T-helper 9 cell (primary cell): ENCODE measurements around the gene SLCO4A1.

Source experiments
- DNase-seq: peaks from one replicate; pipeline ENCODE4 v3.0.0-alpha.2; 2020

The SLCO4A1 gene

GRCh38 chr20:62653373-62653772 lies 11.1 kb downstream of the SLCO4A1 start:
- DNase-seq: no peak

DNA sequence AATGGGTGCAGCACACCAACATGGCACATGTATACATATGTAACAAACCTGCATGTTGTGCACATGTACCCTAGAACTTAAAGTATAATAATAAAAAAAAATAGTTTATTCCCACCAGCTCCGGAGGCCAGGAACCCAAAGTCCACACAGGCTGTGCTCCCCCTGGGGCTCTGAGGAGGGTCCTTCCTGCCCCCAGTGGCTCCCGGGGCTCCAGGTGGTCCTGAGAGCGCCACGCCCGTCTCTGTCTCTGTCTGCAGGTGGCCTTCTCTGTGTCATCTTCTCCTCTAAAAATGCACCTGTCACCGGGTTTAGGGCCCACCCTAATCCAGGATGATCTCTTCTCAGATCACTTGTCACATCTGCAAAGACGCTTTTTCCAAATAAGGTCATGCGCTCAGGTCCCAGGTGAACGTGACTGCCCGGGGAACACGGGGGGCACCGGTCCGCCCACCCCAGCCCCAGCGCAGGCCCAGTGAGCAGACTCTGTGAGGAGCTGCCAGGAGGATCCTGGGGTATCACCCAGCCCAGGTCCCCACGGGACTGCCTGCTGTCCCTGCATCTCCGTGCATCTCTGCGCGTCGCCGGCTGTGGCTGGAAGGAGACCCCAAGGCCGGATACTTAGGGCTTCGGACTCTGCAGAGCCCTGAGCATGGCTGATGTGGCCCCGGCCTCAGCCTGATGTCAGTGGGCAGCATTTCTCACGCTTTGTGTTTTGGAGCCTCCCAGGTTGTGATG lies 11.8 kb downstream of the SLCO4A1 start:
- no peak for DNase-seq

DNA sequence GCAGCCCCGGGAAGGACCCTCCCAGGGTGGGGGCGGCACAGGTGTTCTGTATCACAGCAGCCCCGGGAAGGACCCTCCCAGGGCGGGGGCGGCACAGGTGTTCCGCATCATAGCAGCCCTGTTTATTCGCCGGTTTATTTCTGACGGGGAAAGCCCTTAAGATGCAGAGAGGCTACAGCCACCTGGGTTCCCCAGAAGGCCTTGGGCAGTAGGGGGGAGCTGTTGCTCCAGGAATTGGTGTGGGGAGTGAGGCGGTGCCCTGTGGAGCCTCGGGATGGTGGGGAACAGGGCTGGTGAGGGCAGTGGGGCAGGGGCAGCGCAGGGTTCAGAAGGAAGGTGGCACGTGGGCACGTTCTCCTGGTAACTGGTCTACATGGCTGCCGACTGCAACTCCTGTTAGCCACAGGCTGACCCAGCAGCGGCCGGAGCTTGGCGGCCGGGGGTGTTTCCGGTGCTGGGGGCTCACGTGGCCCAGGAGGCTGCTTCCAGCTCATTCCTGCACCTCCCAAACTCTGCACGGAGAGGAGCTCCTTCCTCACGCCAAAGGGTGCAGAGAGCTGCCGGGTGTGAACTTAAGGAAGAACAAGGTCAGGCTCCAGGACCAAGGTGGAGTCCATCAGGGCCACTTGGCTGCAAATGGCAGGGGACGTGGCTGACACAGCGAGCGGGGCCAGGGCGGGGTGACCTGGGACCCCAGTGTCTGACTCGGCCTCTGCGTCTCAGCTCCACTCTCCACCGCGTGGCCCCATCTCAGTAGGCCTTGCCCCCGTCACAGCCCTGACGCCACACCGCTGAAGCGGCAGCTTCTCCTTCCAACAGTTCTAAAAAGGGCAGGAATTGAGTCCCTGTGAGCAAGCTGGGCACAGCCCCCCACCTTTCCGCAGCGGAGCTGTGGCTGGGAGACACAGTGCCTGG lies 13.2 kb downstream of the SLCO4A1 start:
- DNase-seq: no peak

DNA sequence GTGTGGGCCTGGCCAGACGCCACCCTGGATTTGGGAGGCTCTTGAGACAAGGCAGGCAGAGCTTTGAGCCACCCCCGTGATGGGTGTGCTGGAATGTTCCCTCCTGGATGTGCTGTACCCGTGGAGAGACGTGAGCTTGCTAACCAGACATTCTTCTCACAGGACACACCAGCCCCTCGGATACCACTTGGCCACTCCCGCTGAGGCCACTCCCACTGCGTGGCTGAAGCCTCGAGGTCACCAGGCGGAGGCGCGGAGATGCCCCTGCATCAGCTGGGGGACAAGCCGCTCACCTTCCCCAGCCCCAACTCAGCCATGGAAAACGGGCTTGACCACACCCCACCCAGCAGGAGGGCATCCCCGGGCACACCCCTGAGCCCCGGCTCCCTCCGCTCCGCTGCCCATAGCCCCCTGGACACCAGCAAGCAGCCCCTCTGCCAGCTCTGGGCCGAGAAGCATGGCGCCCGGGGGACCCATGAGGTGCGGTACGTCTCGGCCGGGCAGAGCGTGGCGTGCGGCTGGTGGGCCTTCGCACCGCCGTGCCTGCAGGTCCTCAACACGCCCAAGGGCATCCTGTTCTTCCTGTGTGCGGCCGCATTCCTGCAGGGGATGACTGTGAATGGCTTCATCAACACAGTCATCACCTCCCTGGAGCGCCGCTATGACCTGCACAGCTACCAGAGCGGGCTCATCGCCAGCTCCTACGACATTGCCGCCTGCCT lies 14.1 kb downstream of the SLCO4A1 start:
- DNase-seq: no peak

GRCh38 chr20:62656919-62657588 lies 14.8 kb downstream of the SLCO4A1 start:
- no peak for DNase-seq

GRCh38 chr20:62657589-62657942 lies 15.3 kb downstream of the SLCO4A1 start:
- DNase-seq: no peak

DNA sequence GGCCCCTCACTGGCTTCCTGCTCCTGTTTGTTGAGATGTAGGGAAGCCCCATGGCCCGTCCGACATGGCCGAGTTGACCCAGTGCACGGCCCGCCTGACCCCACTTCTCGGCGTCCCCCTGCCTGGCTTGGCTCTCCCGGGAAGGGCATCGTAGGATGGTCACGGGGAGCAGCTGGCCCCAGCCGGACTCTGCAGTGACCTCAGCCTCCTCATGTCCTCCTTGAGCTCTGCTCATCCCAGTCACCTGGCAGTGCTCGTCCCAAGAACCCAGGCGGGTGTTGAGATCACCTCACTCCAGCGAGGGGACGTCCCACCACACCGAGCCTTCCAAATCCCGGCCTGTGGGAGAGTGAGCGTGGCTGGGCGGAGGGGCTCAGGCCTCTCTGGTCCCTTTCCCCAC lies 15.7 kb downstream of the SLCO4A1 start:
- no peak for DNase-seq

DNA sequence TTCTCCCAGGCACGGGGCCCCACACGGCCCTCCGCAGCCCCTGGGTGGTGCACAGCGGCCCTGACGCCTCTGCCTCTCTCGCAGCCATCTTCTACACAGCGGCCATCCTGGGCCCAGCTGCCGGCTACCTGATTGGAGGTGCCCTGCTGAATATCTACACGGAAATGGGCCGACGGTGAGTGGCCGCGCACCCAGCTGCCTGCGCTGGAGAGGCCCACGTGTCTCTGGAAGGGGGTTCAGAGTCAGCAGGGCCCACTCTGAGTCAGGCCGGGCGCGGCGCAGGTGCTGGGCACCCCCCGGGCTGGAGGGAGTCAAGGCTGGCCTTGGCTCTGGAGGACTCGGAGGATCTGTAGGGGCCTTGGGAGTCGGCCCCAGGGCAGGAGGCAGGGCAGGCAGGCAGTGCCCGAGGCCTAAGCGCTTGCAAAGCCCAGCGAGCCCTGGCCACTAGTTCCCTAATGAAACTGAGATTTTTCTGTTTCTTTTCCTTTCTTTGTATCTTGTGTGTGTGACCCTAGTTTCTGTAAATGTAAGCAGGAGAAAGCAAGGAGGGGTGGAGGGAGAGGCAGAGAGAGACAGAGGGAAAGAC lies 16.4 kb downstream of the SLCO4A1 start:
- DNase-seq: no peak

- no peak for DNase-seq
These were observed 17.4 kb downstream of the SLCO4A1 start for GRCh38 chr20:62659488-62660239.

GRCh38 chr20:62660240-62660615 lies 17.9 kb downstream of the SLCO4A1 start:
- DNase-seq: no peak

- no peak for DNase-seq
These were observed 18.5 kb downstream of the SLCO4A1 start for GRCh38 chr20:62660768-62661167.

- no peak for DNase-seq
These were observed 19.3 kb downstream of the SLCO4A1 start for GRCh38 chr20:62661647-62662046.

GRCh38 chr20:62662422-62662821 lies 20.1 kb downstream of the SLCO4A1 start:
- DNase-seq: no peak

DNA sequence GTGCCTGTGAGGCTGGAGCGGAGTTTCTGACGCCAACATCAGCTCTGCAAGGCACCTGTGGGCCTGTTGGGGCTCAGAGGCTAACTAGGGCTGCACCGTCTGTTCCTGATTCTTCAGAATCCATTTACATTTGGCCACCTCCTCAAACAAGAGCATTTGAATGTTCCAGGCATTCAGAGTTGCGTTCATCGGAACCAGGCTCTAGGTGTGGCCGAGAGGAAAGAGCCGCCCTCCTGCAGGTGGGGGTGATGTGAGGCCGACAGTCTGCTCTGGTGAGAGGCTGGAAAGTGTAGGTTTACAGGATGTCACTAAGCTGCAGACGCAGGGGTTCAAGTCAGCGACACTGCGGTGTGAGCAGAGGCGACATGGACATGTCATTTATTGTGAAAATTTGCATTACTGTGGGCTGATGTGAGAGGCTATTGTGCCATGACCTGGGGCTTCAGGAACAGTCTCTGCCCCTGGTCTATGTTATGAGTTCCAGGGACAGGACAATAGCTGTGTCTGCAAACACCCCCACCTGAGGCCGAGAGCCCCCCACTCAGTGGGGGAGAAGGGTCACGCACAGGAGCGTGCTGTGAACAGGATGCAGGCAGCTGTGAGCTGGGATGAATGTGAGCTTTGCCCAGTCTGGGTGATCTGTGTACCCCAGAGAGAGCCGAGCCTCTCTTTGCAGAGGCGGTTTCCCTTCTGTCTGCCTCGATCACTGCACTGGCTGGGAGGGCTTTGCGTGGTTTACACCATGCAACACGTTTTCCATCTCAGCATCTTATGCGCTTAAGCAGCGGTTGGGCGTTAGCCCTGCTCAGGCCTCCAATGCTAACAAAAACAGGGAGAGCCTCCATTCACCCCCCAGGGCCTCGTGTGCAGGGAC lies 21.1 kb downstream of the SLCO4A1 start:
- no peak for DNase-seq

DNA sequence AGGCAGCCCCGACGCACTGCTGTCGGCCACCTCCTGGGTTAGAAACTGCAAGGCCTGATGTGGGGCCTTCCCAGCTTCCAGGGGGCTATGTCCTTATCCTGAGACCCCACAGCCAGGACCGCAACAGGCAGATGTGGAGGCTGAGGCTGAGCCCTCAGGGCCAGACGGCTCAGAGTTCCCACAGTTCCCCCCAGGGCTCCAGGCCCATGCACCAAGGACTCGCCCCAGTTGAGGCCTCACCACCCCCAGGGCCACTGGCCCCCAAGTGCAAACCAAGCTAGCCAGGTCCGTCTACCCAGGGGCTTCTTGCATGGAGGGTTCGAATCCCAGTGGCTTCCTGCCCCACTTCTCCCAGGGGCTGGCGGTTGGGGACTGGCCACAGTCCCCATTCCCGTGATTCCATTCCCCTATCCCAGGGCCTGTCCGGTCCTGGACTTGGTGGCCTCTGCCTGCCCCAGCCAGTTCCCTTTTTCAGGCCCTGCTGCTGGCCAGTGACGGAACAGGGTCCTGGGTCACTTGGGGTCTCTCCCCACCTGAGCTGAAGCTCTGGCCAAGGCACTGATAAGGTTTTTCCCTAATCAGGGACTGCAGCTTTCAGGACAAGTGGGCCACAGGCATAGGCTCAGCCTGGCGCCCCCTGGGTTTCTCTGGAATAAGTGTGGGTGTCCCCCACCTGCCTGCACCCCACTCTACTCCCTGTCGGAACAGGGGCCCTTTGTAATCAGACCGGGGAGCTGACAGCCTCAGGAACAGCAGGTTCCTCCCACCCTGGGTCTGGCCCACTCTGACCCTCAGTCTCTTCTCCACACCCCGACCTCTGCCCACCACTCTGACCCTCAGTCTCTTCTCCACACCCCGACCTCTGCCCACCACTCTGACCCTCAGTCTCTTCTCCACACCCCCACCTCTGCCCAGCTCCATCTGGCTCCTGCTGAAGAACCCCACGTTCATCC lies 22.0 kb downstream of the SLCO4A1 start:
- DNase-seq: no peak

DNA sequence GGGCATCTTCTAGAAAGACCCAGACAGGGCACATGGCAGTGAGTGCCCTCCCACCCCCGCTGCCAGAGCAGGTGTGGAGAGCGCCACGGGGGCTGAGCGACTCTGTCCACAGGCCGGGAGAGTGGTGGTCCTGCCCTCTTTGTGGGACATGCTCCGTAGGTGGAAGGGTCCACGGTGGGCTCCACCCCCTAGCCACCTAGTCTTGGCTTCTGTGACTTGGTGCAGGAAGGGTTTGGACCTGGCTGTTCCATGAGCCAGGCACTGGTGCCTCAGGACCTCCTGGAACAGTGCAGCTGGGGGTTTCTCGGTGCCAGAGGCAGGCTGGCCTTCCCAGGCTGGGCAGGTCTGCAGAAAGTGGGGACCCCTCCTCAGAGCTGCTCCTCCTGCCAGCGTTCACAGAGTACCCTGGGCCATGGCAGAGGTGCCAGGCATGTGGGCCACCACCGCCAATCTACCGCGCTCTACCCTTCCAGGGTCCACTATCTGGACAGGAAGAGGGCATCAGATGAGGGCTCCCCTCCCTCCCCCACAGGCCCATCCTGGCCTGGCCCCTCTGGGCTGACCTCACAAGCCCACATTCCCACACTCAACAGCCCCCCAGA lies 23.0 kb downstream of the SLCO4A1 start:
- DNase-seq: no peak

DNA sequence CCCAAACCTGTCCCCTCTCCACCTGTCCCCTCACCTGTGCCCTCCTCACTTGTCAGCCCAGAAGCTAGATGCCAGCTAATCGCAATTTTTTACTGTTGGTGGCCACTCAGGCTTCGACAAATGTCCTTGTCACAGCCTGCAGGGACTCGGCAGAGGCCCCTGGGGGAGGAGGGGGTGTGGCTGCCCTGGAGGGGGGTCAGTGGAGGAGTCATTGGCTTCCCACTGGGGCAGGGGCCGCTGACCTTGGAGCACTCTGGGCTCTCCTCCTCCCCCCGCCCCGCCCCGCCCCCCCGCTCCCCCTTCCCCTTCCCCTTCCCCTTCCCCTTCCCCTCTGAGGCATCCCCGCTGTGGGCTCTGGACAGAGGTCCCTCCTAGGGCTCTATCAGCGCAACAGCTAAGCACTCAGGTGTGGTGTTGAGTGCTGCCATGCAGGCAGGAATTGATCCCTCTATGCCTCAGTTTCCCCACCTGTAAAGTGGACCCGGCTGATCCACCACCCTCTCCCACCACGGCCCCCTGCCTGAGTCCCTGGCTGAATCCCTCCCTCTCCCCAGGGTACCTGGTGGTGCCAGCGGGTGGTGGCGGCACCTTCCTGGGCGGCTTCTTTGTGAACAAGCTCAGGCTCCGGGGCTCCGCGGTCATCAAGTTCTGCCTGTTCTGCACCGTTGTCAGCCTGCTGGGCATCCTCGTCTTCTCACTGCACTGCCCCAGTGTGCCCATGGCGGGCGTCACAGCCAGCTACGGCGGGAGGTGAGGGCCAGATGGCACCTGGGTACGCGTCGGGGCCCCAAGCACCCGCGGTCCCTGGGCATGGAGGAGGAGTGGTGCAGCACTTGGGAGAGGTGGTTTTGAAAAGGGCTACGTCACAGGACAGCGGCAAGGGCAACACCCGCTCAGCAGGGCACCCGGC lies 23.8 kb downstream of the SLCO4A1 start:
- no peak for DNase-seq
